ENCODE measurements around the gene CERK.
A peak's percentile ranks its signal among the peaks of the same experiment; 100 is the strongest.
"Not testable (repeated sequence)": the region's sequence is repeated elsewhere in the genome, so short reads cannot be mapped to it uniquely, and the experiment has no call there.

CERK gene, protein sequence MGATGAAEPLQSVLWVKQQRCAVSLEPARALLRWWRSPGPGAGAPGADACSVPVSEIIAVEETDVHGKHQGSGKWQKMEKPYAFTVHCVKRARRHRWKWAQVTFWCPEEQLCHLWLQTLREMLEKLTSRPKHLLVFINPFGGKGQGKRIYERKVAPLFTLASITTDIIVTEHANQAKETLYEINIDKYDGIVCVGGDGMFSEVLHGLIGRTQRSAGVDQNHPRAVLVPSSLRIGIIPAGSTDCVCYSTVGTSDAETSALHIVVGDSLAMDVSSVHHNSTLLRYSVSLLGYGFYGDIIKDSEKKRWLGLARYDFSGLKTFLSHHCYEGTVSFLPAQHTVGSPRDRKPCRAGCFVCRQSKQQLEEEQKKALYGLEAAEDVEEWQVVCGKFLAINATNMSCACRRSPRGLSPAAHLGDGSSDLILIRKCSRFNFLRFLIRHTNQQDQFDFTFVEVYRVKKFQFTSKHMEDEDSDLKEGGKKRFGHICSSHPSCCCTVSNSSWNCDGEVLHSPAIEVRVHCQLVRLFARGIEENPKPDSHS

GRCh38 chr22:46737976-46738646 is at the start of gene CERK:
TSS of gene CERK (minus strand) at chr22:46738252. CDS start at chr22:46738148, 104 bp downstream.
- Histone ChIP-seq H3K9ac (ENCODE audit: low read depth, low read length) (peak within 1 kb of the TSS; percentile 81; the same call in 1 of the 2 replicates), H3K27ac (ENCODE audit: low read length) (no peak within 1 kb of the TSS), H3K4me3 (ENCODE audit: low read length) (peak within 1 kb of the TSS; percentile 91), H3K9me3 (ENCODE audit: insufficient read depth, low read depth, low read length) (no peaks in the 10 kb centered on the region), H3K27me3 (ENCODE audit: insufficient read depth, low read length) (peaks cover 8% of the 10 kb centered on the region; the same call in 1 of the 2 replicates), H3K36me3 (ENCODE audit: insufficient read depth, low read depth, low read length) (peaks cover 7% of the 10 kb centered on the region), H3K4me1 (ENCODE audit: insufficient read depth, low read length) (peaks cover 17% of the 10 kb centered on the region)

DNA sequence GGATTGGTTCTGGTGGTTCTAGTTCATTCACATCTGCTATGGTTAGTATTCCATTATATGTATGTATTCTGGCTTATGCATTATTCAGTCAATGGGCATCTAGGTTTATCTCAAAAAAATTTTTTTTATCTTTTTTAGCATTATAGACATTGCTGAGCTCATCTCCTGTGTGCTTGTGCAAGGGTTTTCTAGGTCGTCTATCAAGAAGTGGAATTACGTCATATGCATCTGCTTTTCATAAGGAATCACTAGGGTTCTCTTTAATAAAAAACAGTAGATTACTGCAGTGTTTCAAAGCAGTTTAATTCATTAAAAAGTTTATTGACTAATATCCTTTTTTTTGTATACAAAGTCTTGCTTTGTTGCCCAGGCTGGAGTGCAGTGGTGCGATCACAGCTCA is 45.7 kb upstream of the CERK start:
- H3K4me1 ChIP-seq (ENCODE audit: insufficient read depth, low read length) = no peaks in the 10 kb centered on the region
- no peak overlapping the region for H3K4me3 ChIP-seq (ENCODE audit: low read length)
- no peaks in the 10 kb centered on the region for H3K9me3 ChIP-seq (ENCODE audit: insufficient read depth, low read depth, low read length)
- H3K36me3 ChIP-seq (ENCODE audit: insufficient read depth, low read depth, low read length) = no peaks in the 10 kb centered on the region
- H3K27ac ChIP-seq (ENCODE audit: low read length) = no peak overlapping the region
- no peaks in the 10 kb centered on the region for H3K27me3 ChIP-seq (ENCODE audit: insufficient read depth, low read length)
- H3K9ac ChIP-seq (ENCODE audit: low read depth, low read length) = no peak overlapping the region

DNA sequence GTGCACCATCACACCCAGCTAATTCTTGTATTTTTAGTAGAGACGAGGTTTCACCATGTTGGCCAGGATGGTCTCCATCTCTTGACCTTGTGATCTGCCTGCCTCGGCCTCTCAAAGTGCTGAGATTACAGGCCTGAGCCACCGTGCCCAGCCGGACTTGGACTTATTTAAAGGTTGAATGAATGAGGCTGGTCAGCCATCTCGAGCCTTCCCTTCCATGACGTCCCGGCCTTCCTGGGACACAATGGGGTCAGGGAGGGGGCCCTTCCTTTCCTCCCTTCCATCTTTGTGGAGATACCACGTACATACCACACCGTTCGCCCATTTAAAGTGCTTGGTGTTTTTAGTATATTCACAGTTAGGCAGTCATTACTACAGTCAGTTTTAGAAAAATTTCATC is 44.1 kb upstream of the CERK start:
- H3K27me3 ChIP-seq (ENCODE audit: insufficient read depth, low read length); H3K9me3 ChIP-seq (ENCODE audit: insufficient read depth, low read depth, low read length): not testable (repeated sequence)

DNA sequence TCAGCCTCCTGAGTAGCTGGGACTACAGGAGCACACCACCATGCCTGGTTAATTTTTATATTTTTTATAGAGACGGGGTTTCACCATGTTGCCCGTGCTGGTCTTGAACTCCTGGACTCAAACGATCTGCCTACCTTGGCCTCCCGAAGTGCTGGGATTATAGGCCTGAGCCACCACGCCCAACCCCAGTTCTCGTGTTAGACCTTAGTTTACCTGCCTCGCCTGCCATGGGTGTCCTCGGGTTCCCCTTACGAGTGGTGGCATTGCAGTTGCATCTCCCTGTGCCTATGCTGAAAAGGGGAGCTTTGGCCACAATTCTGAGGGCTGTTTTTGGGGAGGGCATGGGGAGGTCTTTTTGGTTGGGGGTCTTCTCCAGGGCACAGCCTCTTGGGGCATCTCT is 43.2 kb upstream of the CERK start:
- Histone ChIP-seq H3K36me3 (ENCODE audit: insufficient read depth, low read depth, low read length) (no peaks in the 10 kb centered on the region), H3K27ac (ENCODE audit: low read length) (no peak overlapping the region), H3K4me1 (ENCODE audit: insufficient read depth, low read length) (no peaks in the 10 kb centered on the region), H3K4me3 (ENCODE audit: low read length) (no peak overlapping the region), H3K9ac (ENCODE audit: low read depth, low read length) (no peak overlapping the region), H3K27me3 (ENCODE audit: insufficient read depth, low read length) (no peaks in the 10 kb centered on the region), H3K9me3 (ENCODE audit: insufficient read depth, low read depth, low read length) (no peaks in the 10 kb centered on the region)

More for the DNA sequence above, 44.1 kb upstream of the CERK start:
- H3K36me3 ChIP-seq (ENCODE audit: insufficient read depth, low read depth, low read length); H3K4me1 ChIP-seq (ENCODE audit: insufficient read depth, low read length); H3K9ac ChIP-seq (ENCODE audit: low read depth, low read length); H3K27ac ChIP-seq (ENCODE audit: low read length); H3K4me3 ChIP-seq (ENCODE audit: low read length): not testable (repeated sequence)

DNA sequence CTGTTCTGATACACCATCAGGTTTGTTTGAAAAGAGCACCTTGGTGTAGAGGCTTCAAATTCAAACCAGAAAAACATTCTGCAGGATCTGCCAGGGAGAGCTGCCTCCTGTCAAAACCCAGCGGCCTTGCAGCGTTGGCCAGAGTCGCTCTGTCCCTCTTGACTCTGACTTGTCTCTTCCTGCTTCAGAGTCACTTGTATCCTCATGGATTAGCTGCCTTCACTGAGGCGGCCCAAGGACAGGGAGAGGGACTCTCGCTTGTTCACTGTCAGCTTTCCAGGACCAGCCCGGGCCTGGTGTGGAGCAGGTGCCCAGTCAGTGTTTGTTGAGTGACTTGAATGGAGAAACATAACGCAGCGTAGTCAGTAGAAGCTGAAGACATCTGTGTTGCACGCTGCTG is 42.4 kb upstream of the CERK start:
- Histone ChIP-seq H3K36me3 (ENCODE audit: insufficient read depth, low read depth, low read length) (no peaks in the 10 kb centered on the region), H3K4me3 (ENCODE audit: low read length) (no peak overlapping the region), H3K27ac (ENCODE audit: low read length) (no peak overlapping the region), H3K4me1 (ENCODE audit: insufficient read depth, low read length) (peaks cover 4% of the 10 kb centered on the region; the same call in 1 of the 2 replicates), H3K27me3 (ENCODE audit: insufficient read depth, low read length) (no peaks in the 10 kb centered on the region), H3K9me3 (ENCODE audit: insufficient read depth, low read depth, low read length) (no peaks in the 10 kb centered on the region), H3K9ac (ENCODE audit: low read depth, low read length) (no peak overlapping the region)

- Histone ChIP-seq H3K27me3 (ENCODE audit: insufficient read depth, low read length) (no peaks in the 10 kb centered on the region), H3K4me3 (ENCODE audit: low read length) (no peak overlapping the region), H3K4me1 (ENCODE audit: insufficient read depth, low read length) (peaks cover 4% of the 10 kb centered on the region), H3K36me3 (ENCODE audit: insufficient read depth, low read depth, low read length) (no peaks in the 10 kb centered on the region), H3K9me3 (ENCODE audit: insufficient read depth, low read depth, low read length) (no peaks in the 10 kb centered on the region), H3K9ac (ENCODE audit: low read depth, low read length) (no peak overlapping the region), H3K27ac (ENCODE audit: low read length) (no peak overlapping the region)
These were observed 41.6 kb upstream of the CERK start for GRCh38 chr22:46779651-46780050.

- Histone ChIP-seq H3K4me1 (ENCODE audit: insufficient read depth, low read length) (peaks cover 11% of the 10 kb centered on the region), H3K27ac (ENCODE audit: low read length) (no peak overlapping the region), H3K9ac (ENCODE audit: low read depth, low read length) (no peak overlapping the region), H3K27me3 (ENCODE audit: insufficient read depth, low read length) (no peaks in the 10 kb centered on the region), H3K4me3 (ENCODE audit: low read length) (no peak overlapping the region), H3K9me3 (ENCODE audit: insufficient read depth, low read depth, low read length) (no peaks in the 10 kb centered on the region), H3K36me3 (ENCODE audit: insufficient read depth, low read depth, low read length) (no peaks in the 10 kb centered on the region)
These were observed 41.0 kb upstream of the CERK start for GRCh38 chr22:46779023-46779422.

DNA sequence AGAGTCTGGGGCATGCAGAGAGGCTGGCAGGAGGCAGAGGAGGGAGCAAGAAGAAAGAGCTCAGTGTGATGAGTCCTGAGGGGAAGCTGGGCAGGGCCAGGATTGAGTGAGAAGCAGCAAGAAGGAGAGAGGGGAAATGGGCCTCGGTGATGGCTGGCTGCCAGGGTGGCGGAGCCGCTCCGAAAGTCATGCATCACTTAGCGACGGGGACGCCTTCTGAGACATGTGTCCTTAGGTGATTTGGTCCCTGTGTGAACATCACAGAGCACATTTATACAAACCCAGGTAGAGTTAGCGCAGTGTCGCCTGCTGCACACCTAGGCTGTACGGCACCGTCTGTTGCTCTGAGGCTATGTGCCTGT is 39.5 kb upstream of the CERK start:
- no peaks in the 10 kb centered on the region for H3K36me3 ChIP-seq (ENCODE audit: insufficient read depth, low read depth, low read length)
- H3K27ac ChIP-seq (ENCODE audit: low read length) = no peak overlapping the region
- peaks cover 11% of the 10 kb centered on the region for H3K4me1 ChIP-seq (ENCODE audit: insufficient read depth, low read length)
- H3K9me3 ChIP-seq (ENCODE audit: insufficient read depth, low read depth, low read length) = no peaks in the 10 kb centered on the region
- H3K9ac ChIP-seq (ENCODE audit: low read depth, low read length) = no peak overlapping the region
- H3K27me3 ChIP-seq (ENCODE audit: insufficient read depth, low read length) = no peaks in the 10 kb centered on the region
- H3K4me3 ChIP-seq (ENCODE audit: low read length) = no peak overlapping the region

DNA sequence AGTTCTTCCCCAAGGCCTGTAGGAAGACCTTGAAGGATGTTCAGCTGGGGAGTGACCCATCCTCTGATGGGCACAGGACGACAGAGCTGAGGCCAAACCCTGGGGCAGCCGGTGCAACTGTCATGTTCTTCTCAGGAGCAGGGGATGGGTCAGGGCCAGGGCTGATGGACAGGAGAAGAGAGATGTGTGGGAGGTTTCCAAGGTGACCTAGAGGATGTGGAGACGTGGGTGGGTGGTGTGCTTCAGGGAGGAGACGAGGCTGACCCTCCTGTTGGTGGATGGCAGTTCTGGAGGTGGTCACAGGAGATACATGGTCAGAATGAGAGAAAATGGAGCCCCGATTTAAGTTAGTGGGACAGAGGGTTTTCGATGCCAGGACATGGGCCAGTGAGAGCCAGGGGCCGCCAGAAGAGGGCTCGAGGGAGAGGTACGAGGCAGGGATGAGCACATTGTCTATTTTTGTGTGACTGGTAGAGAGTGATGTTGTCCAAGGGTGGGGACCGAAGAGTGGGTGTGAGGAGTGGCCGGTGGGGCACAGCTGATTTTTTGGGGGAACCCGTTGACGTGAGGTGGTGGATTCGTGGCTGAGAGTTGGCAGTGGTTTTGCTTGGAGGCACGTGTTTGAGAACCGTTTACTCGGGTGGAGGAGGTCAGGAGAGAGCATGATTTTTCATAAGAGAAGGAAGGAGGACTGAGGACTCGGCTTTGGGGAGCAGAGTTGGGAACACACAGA is 39.0 kb upstream of the CERK start:
- H3K27ac ChIP-seq (ENCODE audit: low read length) = no peak overlapping the region
- H3K27me3 ChIP-seq (ENCODE audit: insufficient read depth, low read length) = no peaks in the 10 kb centered on the region
- H3K36me3 ChIP-seq (ENCODE audit: insufficient read depth, low read depth, low read length) = no peaks in the 10 kb centered on the region
- no peak overlapping the region for H3K4me3 ChIP-seq (ENCODE audit: low read length)
- no peaks in the 10 kb centered on the region for H3K9me3 ChIP-seq (ENCODE audit: insufficient read depth, low read depth, low read length)
- no peak overlapping the region for H3K9ac ChIP-seq (ENCODE audit: low read depth, low read length)
- H3K4me1 ChIP-seq (ENCODE audit: insufficient read depth, low read length) = peaks cover 11% of the 10 kb centered on the region

DNA sequence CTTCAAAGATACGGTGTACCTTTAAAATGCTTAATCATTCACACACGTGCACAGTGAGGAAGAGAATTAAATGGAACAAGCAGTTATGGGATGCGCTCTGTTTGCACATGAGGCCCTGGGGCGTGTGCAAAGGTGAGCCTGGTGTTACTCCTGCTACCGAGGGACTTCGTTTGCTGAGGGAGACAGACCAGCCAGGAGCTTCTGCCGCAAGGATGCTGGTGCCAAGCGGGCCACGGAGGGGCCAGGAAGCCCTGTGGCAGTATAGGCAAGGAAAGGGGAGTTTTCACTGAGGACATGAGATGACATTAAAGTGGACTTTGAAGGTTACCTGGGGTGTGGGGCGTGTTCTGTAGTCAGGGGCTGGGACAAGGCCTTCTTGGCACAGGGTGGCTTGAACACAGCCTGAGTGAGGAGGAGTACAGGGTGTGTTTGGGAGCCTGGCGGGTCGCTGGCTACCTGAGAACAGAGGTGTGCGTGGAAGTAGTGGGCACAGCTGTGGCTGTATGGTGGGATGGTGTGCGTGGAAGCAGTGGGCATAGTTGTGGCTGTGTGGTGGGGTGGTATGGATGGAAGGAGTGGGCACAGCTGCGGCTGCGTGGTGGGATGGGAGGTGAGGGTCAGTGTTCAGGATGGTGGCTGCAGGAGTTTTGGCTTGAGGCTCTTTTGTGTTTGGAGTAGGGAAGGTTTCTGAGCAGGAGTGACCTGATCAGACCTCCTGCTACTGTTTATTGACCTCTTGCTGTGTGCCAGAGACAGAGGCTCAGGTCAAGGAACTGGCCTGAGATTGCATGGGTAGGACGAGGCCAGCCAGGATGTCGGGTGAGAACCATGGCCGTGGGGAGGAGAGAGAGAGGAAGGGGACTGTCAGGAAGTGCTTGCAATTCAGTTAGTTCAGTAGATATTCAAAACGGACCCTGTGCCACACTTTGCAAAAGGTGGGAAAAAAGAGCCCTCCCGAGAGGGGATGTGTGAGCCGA is 38.1 kb upstream of the CERK start:
- Histone ChIP-seq H3K27me3 (ENCODE audit: insufficient read depth, low read length) (no peaks in the 10 kb centered on the region), H3K36me3 (ENCODE audit: insufficient read depth, low read depth, low read length) (no peaks in the 10 kb centered on the region), H3K4me1 (ENCODE audit: insufficient read depth, low read length) (peaks cover 11% of the 10 kb centered on the region), H3K27ac (ENCODE audit: low read length) (no peak overlapping the region), H3K4me3 (ENCODE audit: low read length) (no peak overlapping the region), H3K9me3 (ENCODE audit: insufficient read depth, low read depth, low read length) (no peaks in the 10 kb centered on the region), H3K9ac (ENCODE audit: low read depth, low read length) (no peak overlapping the region)

All from iPS-20b (cell line).